NCI-H1436 treated with DMSO at 0.1 percent for 48 hours (cell line): ENCODE results near the gene TYMS.
"Not testable (repeated sequence)": the region's sequence is repeated elsewhere in the genome, so short reads cannot be mapped to it uniquely, and the experiment has no call there.

ENCODE experiments used
- DNase-seq: peaks from one replicate; lab custom pipeline; 2025; lab: John Stamatoyannopoulos, UW

TYMS gene

DNA sequence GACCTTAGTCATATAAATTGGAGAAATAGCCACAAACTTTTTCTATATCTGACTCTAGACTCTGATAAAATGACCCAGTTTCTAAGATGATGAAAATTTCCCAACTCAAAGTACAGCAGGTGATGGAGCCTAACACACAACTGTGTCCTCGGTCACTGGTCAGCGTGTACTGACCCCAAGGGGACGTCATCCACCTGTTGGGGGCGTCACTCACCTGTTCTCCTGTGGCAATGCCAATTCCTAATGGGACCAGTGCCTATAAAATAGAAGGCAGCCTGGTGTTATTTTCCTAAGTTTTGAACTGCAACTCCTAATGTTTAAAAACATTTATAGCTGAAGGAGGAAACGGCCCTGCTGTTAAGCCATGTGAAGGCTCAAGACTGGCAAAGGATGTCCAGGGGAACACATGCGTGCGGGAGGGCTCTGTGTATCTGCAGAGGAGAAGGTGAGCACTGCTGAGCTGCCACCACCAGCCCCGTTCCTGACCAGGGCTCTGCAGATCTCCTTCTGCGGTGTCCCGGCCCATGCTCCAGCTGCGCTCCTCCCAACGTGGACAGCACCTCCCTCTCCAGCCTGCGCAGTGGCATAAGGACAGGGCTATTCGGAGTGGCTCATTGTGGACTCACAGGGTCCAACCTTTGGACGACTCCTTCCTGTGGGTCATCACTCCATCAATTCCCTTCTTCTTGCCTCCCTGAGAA, 21.2 kb downstream of the TYMS start:
- DNase-seq: no peak

DNA sequence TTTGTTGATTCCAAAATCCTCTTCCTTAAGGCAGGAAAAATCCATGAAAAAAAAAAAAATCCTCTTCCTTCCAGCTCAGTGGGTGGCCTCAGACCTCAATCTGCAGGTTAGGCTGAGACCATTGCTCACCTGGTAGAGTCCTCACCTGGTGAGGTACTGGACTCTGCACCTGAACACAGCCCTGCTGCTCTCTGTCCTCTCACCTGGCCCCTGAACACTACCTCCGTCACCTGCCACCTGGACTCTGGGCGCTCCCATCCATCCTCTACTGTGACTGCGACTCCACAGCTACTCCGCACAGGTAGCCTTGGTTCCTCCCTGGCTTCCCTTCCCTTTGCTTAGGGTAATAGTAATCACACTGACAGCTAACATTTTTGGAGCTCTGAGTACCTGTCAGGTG, 22.1 kb downstream of the TYMS start:
- no peak for DNase-seq

DNA sequence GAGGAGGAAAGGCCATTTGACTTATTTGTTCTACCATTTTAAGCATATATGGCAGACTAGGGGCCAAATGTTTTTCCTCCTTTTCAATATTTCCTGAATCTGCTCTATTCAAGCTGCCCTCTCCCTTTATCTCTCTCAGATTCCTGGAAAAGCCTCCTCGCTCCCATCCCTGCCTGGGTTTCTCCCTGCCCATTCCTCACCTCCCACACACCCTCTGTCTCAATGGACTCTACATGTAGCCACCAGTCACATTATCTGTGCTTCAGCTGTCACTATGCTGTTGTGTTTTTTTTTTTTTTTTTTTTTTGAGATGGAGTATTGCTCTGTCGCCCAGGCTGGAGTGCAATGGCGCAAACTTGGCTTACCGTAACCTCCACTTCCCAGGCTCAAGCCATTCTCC, 22.9 kb downstream of the TYMS start:
- DNase-seq: no peak

DNA sequence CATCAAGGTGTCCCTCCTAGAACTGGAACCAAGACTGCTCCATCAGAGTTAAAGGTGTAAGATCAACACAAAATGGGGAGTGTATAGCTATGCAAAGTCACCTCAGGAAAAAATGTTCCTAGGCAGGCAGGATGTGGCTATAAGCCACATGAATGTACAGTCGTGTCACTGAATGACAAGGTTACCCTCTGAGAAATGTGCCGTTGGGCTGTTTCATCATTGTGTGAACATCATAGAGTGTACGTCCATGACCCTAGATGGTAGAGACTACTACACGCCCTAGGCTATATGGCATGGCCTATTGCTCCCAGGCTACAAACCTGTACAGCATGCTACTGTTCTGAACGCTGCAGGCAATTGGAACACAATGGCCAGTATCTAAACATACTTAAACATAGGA, 24.5 kb downstream of the TYMS start:
- DNase-seq: no peak

DNA sequence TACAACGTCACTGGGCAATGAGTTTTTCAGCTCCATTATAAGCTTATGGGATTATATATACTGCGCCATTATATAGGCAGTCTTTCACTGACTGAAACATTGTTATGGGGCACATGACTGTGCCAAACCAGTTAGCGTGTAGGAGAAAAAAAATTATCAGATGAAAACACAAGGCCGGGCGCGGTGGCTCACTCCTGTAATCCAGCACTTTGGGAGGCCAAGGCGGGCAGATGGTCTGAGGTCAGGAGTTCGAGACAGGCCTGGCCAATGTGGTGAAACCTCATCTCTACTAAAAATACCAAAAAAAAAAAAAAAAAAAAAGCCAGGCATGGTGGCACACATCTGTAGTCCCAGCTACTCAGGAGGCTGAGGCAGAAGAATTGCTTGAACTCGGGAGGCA, 25.0 kb downstream of the TYMS start:
- not testable (repeated sequence) for DNase-seq

DNA sequence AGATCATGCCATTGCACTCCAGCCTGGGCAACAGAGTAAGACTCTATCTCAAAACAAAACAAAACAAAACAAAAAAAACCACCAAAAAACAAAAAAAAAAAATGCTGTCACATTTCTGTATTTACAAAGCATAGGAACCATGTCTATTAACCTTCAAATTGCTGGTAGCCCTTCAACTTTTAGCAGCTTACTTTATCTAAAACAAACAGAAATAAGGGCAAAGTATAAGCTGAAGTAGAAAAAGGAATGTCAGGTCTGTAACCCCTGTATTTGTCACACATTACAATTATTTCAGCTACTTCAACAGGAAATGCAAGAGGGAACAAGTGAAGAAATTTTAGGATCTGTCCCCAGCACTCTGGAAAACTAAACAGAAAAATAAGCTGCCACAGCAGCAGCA, 25.4 kb downstream of the TYMS start:
- DNase-seq: no peak

DNA sequence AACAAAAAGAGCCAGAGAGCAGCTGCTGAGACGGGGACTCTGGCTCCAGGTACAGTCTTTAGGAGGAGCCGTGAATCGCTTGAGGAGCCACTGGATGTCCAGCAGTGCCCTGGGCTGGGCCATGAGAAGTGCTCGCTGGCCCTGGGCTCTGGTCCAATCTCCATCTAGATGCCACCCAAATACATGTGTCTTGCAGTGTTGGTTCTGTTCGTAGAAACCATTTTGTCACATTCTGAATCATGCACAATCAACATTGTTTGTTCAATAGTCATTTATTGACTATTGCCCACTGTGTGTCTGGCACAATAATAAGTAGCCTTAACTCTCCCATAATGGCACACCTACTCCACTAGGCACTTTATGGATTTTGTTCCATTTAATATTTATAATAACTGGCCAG, 26.1 kb downstream of the TYMS start:
- no peak for DNase-seq

DNA sequence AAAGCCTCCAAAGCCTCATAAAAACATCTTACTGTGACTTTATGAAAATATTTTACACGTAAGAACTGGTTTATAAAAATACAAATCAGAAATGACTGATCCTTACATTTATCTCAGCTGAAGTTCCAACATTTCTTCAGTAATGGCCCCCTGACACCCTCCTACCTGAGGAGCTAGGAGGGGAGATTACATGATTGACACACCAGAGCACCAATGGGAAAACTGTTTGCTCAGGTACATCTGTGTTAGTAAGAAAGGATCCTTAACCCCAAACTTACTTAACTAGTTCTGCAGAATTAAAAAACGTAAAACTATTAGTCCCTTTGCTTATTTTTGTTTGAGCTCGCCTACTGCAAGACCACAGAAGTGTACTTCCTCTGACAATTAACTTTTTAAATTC, 28.0 kb downstream of the TYMS start:
- DNase-seq: no peak

DNA sequence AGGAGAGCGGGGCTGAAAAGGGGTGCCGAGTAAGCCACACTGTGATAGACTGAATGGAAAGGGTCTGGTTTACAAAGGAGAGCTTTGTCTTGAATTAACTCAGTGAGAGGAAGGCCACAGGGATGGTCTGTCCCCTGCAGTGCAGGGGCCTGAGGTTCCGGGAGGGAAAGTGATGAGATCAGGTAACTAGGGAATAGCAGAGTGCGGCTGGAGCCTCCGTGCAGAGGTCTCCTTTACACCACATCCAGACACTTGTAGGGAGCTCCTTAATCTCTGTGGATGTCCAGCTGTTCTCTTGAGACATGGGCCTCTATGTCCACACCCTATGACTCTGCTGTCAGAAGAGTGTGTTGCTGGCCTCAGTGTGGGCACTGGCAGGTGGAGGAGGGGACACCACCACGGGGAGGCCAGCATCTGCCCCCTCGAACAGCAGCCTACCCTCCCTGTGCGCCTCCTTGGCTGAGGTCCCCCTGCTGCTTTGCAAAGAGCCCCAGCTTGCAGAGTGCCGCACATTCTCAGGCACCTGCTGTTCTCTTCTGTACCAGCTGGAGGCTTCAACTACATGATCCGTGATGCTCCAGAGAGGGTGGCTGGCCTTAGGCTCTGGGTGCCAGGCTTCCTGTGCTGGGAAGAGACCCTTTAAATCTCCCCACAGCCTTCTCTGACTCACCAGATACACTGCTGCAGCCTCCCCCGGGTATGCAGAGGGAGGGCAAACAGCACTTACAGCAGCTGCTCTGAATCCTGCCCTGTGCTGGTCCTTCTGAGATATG, 29.1 kb downstream of the TYMS start:
- DNase-seq: no peak

DNA sequence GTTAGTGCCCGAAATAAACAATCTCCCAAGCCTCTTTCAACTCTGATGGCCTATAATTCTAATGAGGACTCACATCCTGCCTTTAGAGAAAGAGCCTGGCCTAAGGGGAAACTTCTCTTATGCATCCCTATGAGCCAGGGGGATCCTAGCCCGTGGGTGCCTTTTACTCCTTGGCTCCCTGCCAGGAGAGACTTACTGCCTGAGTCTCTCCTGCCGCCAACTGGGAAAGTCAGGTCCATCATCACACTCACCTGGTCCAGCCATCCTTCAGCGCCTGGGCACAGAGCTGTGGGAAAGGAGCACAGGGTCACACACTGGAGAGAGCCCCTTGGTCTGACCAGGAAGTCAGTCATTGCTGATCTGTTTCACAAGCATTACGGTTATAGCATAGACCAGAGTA, 30.9 kb downstream of the TYMS start:
- DNase-seq: no peak

DNA sequence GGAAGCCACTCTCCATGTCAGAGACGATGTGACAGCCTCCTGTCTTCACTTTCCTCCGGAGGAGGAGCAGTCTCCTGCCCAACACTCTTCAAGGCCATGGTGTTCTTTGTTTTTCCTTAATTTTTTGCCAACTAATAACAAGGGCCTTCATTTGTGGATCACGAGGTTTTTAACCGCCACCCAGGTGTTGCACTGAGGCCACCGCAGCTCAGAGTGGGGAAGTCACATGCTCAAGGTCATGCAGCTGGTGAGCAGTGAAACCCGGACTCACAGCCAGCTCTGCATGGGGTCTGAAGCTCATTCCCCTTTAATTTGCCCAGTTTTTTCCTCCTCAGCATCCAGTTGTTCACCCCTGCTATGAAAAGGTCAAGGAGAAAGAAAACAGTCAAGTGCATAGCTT, 35.4 kb downstream of the TYMS start:
- no peak for DNase-seq

DNA sequence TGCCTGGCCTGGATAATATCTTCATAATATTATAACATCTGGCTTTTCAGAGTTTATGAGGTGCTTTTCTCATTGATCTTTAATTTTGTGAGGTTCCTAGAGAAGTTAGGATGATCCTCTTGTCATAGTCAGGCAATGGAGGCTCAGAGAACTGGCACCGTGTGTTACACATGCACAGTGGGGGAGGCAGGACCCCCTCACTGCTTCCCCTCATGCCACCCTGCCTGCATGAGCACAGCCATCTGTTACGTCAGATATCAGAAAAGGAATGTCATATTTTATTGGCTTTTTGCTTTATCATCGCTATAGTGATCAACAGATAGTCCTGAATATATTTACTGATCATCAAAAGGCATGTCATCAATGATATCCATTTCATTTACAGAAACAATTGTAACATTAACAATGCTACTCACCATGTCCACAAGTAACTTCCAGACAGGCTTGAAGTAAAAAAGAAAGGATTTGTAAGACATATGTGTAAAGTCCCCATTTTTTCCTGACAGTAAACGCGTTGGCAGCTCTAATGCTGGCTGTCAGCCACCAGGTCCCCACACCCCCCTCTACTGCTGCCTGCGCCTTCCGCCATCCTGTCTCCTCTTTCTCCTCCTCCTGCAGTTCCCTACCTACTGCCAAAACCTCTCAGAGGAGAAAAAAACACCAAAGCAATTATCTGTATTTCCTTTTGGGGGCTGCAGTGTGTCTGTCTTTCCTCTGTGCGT, 36.2 kb downstream of the TYMS start:
- DNase-seq: no peak

DNA sequence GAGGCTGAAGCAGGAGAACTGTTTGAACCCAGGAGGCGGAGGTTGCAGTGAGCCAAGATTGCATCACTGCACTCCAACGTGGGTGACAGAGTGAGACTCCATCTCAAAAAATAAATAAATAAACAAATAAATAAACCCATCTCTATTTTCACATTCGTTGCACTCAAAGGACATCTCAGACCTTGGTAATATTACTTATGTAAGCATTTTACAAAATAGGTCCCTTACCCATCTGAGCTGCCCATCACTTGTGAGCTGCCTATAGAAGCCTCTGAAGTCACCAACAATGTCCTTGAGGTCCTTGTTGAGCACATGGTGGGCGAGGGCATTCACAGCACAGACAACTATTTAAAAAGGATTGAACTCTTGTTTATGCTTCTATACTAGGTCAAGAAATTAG, 39.6 kb downstream of the TYMS start:
- no peak for DNase-seq

DNA sequence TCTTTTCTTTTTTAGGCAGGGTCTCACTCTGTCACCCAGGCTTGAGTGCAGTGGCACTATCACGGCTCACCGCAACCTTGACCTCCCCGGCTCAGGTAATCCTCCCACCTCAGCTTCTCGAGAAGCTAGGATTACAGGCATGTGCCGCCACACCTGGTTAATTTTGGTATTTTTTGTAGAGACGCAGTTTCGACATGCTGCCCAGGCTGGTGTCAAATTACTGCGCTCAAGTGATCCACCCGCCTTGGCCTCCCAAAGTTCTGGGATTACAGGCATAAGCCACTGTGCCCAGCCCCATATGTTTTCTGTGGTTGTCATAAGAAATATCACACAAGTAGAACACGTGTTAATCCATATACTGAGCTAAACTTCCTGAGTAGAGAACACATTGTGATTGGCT, 40.3 kb downstream of the TYMS start:
- DNase-seq: no peak

DNA sequence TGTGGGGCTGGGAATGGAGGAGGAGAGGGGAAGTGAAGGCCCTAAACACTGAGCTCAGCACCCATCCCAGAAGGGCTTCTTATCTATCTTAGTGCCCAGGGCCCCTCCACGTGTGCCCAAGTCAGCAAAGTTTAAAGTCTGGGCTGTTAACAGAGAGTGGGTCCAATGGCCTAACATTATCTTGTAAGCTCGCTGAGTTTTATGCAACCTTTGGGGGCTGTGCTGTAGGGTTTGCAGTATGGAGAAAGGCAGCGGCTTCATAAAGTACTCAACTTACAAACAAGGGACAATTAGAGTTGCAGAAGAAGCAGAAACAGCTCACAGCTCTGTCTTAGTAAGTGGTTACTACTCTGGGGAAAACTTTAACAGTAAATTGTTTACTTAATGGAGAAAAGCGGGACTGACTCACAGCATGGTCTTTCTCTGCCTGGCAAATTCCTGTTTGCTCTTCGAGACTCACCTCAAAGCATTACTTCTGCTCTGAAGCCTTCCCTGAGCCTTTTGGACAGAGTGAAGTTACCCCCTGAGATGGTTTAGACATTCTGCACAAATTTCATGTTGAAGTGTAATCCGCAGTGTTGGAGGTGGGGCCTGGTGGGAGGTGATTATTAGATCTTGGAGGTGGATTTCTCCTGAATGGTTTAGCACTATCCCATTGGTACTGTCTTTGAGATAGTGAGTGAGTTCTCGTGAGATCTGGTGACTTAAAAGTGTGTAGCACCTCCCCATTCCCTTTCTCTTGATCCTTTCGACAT, 45.9 kb downstream of the TYMS start:
- DNase-seq: no peak

DNA sequence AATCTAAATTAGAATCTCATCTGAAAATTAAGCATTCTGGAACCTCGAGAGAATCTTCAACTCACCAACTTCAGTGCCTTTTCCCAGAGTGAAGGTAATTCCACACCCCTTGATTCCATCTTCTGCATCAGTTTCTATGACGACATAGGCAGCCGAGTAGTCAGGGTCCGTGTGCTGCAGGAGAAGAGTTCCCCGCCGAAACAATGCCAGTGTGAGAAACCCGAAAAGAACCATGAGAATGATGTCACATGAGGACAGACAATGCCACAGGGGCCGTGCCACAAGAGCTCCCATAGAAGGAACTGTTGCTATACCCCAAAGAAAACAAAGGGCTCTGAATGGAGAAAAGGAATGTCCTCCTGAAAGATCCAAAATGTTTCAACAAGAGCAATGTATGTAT, 49.0 kb downstream of the TYMS start:
- no peak for DNase-seq

DNA sequence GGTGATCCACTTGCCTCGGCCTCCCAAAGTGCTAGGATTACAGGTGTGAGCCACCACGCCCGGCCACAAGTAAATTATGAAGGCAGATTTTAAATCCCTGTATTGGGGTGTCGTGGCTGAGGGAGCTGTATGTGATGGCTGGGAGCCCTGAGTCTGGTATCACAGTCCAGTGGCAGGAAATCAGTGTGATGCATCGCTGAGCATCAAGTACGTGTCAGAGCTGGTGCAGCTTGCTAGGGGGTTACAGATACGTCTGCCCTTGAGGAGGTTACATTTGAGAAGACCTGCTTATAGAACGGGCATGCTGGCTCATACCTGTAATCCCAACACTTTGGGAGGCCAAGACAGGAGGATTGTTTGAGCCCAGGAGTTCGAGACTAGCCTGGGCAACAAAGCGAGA, 50.6 kb downstream of the TYMS start:
- no peak for DNase-seq

DNA sequence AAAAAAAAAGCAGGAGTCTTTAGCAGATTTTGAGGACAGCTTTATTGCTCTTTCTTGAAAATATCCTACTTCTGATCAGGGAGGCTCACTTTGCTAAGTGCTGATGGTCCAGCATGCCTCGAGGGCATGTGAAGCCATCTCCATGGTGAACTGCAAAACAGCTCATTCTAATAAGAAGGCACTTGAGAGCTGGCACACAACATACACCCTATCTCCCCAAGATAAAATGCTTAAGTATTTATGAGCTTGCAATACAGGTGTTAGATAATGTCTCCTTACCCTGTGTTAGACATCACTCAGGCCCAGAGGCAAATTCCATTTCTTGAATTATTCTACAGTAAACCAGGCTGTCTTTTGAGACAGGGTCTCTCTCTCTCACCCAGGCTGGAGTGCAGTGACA, 52.3 kb downstream of the TYMS start:
- no peak for DNase-seq

DNA sequence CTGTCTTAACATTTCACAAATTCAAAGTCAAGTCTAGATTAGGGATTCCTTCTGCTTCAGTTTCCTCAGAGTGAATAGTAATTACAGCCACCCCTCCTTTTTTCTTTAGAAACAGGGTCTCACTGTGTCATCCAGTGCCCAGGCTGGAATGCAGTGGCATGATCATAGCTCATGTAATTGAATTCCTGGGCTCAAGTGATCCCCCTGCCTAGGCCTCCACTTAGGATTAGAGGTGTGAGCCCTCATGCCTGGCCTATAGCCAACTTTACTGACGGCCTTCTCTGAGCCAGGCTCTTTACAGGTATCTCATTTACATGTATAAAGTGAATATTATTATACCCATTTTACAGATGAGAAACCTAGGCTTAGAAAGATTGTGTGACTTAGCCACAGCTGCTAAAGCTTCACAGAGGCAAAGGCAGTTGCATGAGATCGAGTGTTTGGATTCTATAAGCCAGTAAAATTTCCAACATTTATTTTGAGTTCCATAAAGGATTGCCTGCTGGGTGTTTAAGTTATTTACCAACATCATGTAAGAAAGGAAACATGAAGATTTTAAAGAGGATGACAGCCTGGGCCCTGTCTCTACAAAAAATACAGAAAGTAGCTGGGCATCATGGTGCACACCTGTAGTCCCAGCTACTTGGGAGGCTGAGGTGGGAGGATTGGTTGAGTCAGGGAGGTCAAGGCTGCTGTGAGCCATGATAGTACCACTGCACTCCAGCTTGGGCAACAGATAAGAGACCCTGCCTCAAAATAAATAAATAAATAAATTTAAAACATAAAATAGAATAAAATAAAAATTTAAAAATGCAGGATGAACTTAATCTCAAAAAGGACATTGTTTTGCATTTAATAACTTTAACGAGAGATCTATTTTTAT, 53.2 kb downstream of the TYMS start:
- no peak for DNase-seq

DNA sequence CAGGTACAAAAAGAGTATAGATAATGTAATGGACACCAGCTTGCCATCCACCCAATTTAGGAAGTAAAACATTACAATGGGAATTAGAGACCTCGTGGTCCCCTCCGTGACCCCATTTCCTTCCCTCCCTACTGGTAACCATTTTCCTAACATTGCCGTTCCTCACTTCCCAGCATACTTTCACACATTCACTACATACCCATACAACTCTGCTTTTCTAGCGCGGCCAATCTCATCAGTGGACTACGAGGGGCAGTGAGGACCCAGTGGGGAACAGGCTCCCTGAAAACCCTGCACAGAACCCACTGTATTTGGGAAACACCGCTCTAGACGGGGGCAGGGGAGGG, 53.8 kb downstream of the TYMS start:
- no peak for DNase-seq

DNA sequence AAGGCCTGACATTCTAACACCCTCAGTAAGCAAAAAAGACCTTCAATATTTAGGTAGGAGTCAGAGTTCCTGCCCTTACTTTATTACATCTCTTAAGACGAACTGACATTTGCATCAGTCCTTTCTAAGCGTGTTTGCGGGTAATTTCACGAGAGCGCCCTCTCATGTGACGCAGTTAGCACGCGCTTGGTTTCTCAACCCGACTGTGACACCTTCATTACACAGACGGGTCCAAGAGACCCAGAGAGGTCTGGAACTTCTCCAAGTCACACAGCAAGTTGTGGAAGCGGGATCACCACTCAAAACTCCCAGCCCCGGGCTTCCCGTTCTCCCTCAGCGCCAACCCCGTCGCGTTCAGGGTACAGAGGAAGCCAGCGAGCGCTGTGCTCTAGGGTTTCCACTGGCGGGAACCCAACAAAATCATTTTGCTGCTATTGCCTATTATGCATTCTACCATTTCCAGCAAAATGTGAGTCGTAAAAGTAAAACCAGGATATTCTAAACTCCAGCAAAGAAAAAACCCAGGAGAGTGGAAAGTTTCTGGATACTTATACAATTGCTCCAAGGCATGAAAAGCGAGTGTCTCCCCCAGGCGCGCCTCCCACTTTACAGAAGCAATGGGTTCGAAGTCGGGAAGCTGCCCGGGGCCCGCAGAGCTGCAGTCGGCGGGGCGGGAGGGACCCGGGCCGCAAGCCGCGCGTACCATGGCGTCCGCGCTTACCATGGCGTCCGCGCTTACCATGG, 54.4 kb downstream of the TYMS start:
- no peak for DNase-seq
